Breast epithelium (tissue), 4 donors: Measurements from ENCODE around the gene RGL1. TPM values are rescaled to one million over a fixed set of nuclear protein-coding genes. Genes with fewer than 3 reads are reported as not detected.

Experiments
- DNase-seq, 2 donors: peaks; one replicate each; pipeline ENCODE4 v3.0.0-alpha.2; 2019; ENCODE audit warnings: low spot score in 2 of 2
- H3K27ac ChIP-seq, 2 donors: fragments of 200-600 bp; sonication (generic) in 1 of 2; one replicate each; pipeline ENCODE4 v1.5.1; 2016 to 2019; ENCODE audit warnings: mild to moderate bottlenecking in 1 of 2
- H3K27me3 ChIP-seq, 2 donors: fragments of 200-600 bp; sonication (generic) in 1 of 2; one replicate each; pipeline versions ENCODE4 v1.5.1 to v1.6.0; 2017 to 2019; ENCODE audit warnings: control low read depth in 1 of 2, mild to moderate bottlenecking in 1 of 2
- H3K36me3 ChIP-seq: fragments of 200-600 bp; one replicate; pipeline ENCODE4 v1.5.1; 2019
- H3K4me1 ChIP-seq, 2 donors: fragments of 200-600 bp; sonication (generic); one replicate each; pipeline ENCODE4 v1.5.1; 2016 to 2019; ENCODE audit warnings: control low read depth in 1 of 2
- H3K4me3 ChIP-seq, 3 donors: fragments of 200-600 bp; sonication (generic); 1 replicate in 2 of 3; 2 replicates in 1 of 3; pipeline ENCODE4 v1.5.1; 2016 to 2019; ENCODE audit warnings: mild to moderate bottlenecking in 3 of 3, moderate library complexity in 2 of 3
- H3K9me3 ChIP-seq, 2 donors: fragments of 200-600 bp; sonication (generic) in 1 of 2; one replicate each; pipeline ENCODE4 v1.5.1; 2016 to 2019; ENCODE audit warnings: control low read depth in 1 of 2
- POLR2A ChIP-seq: fragments of 450-650 bp; IDR thresholded peaks from one replicate; pipeline ENCODE4 v1.6.1; 2016; ENCODE audit warnings: antibody characterized with exemption, mild to moderate bottlenecking, moderate library complexity
- POLR2AphosphoS5 ChIP-seq, 3 donors: sonication (generic); formaldehyde crosslinking; IDR thresholded peaks; one replicate each; pipeline ENCODE4 v1.6.1; 2017; ENCODE audit warnings: antibody characterized with exemption in 3 of 3
- intact Hi-C: fragments of 100-400 bp; cut with DNase I; formaldehyde crosslinking; loops from one replicate; pipeline ENCODE4 v1.15.1; 2023; ENCODE audit warnings: low total_unique reads
- total RNA-seq, 3 donors: library from RNA; depleted of rRNA; stranded (reverse); fragments of >200 nt; gene quantifications; one replicate each; pipeline ENCODE4 v1.1.0, GENCODE V29; 2016
- TF ChIP-seq, protein P1 (sequence below), 3 donors: fragments of 450-650 bp; IDR thresholded peaks; one replicate each; pipeline ENCODE4 v1.5.1; 2016 to 2017; ENCODE audit warnings: antibody characterized with exemption in 3 of 3, mild to moderate bottlenecking in 3 of 3, moderate library complexity in 3 of 3

RGL1 gene
- total RNA-seq, 3 donors from 2014 or later: 24.9 to 70.2 (median 26.8) TPM

DNA sequence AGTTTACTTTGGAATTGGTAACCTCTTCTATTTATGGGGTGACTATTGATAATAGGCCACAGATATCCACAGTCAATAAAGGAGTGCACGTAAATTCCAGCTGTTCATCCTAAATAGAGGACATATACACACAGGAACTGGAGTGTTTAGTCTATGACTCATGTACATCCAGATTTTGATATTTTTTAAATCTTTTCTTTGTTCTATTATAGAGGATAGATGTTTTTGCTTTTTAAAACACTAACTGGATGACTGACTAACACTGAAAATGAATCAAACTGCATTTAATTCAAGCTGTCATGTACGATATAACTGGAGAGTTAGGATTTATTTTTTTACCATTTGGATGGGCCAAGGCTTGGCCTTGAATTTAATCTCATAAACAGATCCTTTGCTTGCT is 45.9 kb downstream of the RGL1 start:
- no peaks in the 10 kb centered on the region for H3K9me3 ChIP-seq
- no peaks in the 10 kb centered on the region for H3K27me3 ChIP-seq
- H3K4me3 ChIP-seq: no peak overlapping the region
- H3K36me3 ChIP-seq: no peaks in the 10 kb centered on the region
- intact Hi-C loops: no loop called here
- no peaks in the 10 kb centered on the region for H3K4me1 ChIP-seq
- H3K27ac ChIP-seq: no peak overlapping the region
- DNase-seq: no peak
- TF ChIP-seq, protein P1, sequence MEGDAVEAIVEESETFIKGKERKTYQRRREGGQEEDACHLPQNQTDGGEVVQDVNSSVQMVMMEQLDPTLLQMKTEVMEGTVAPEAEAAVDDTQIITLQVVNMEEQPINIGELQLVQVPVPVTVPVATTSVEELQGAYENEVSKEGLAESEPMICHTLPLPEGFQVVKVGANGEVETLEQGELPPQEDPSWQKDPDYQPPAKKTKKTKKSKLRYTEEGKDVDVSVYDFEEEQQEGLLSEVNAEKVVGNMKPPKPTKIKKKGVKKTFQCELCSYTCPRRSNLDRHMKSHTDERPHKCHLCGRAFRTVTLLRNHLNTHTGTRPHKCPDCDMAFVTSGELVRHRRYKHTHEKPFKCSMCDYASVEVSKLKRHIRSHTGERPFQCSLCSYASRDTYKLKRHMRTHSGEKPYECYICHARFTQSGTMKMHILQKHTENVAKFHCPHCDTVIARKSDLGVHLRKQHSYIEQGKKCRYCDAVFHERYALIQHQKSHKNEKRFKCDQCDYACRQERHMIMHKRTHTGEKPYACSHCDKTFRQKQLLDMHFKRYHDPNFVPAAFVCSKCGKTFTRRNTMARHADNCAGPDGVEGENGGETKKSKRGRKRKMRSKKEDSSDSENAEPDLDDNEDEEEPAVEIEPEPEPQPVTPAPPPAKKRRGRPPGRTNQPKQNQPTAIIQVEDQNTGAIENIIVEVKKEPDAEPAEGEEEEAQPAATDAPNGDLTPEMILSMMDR (IDR thresholded peaks at IDR 0.05): no peak
- TF ChIP-seq POLR2A: no peak
- TF ChIP-seq POLR2AphosphoS5 (IDR thresholded peaks at IDR 0.05): no peak

DNA sequence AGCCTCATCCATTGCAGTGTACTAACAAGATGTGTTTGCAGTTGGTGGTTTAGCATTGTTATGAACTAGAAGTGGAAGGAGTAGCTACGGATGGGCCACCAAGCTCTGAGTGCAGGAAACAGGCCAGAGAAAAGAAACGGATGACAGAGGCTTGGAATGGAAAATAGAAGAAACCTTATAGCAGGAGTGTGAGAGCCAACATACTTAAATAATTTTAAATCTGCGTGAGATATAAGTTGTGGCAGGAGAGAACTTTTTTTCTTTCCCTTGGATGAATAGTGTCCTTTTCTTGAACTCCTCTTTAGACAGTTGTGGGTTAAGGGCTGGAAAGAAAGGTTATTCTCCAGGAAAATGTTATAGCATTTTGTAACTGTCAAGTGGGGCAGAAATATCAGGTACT is 54.2 kb downstream of the RGL1 start:
- H3K27me3 ChIP-seq: no peaks in the 10 kb centered on the region
- intact Hi-C loops: no loop called here
- TF ChIP-seq POLR2A (no peak), POLR2AphosphoS5 (IDR thresholded peaks at IDR 0.05) (no peak)
- TF ChIP-seq, protein P1 (IDR thresholded peaks at IDR 0.05): no peak
- no peak for DNase-seq
- no peak overlapping the region for H3K4me3 ChIP-seq
- H3K9me3 ChIP-seq: no peaks in the 10 kb centered on the region
- no peaks in the 10 kb centered on the region for H3K36me3 ChIP-seq
- peaks cover 0 to 4% of the 10 kb centered on the region in 2 donors for H3K4me1 ChIP-seq
- peak overlapping the region; percentile 20 to 57 for H3K27ac ChIP-seq

DNA sequence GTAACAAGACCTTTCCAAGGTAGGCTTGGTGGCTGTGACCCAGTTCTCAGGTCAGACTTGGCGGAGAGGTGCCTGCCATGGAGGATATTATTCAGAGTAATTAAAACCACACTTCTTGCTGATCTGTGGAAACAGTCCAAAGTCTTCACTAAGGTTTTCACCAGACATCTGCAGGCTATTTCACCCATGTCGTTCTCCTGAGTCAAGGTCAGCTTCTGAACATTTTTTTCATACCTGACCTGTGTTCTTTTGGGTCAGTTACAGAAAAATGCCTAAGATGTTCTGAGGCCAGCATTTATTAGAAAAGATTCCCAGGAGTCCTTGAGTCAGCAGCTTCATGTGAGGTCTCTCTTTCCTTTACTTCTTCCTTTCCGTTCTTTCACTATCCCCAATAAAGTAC is 54.9 kb downstream of the RGL1 start:
- H3K36me3 ChIP-seq: no peaks in the 10 kb centered on the region
- no peak for TF ChIP-seq POLR2AphosphoS5 (IDR thresholded peaks at IDR 0.05)
- no peak for TF ChIP-seq POLR2A
- TF ChIP-seq, protein P1 (IDR thresholded peaks at IDR 0.05): no peak
- H3K27me3 ChIP-seq: no peaks in the 10 kb centered on the region
- H3K9me3 ChIP-seq: no peaks in the 10 kb centered on the region
- H3K4me3 ChIP-seq: no peak overlapping the region
- peak overlapping the region; percentile 20 to 57 for H3K27ac ChIP-seq
- intact Hi-C loops: no loop called here
- peaks cover 0 to 4% of the 10 kb centered on the region in 2 donors for H3K4me1 ChIP-seq
- DNase-seq: no peak

DNA sequence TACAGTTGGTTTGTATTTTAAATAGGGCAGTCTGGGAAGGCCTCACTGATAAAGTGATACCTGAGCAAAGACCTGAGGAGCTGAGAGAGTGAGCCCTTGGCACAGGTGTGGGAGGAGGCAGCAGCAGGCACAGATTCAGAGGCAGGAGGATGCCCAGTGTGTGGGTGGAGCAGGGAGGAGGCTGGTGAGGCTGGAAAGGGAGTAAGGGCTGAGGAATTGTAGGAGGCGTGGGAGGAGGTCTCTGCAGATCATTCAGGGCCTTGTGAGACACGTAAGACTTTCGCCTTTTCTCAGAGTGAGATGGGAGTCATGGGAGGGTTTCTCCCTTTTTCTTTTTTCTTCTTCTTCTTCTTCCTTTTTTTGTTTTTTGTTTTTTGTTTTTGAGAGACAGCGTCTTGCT is 58.0 kb downstream of the RGL1 start:
- H3K4me1 ChIP-seq: peaks cover 0 to 4% of the 10 kb centered on the region in 2 donors
- no peak for TF ChIP-seq POLR2A
- TF ChIP-seq POLR2AphosphoS5 (IDR thresholded peaks at IDR 0.05): no peak
- TF ChIP-seq, protein P1 (IDR thresholded peaks at IDR 0.05): no peak
- H3K9me3 ChIP-seq: no peaks in the 10 kb centered on the region
- intact Hi-C loops: no loop called here
- H3K4me3 ChIP-seq: no peak overlapping the region
- no peaks in the 10 kb centered on the region for H3K36me3 ChIP-seq
- no peak overlapping the region for H3K27ac ChIP-seq
- no peaks in the 10 kb centered on the region for H3K27me3 ChIP-seq
- DNase-seq: no peak

DNA sequence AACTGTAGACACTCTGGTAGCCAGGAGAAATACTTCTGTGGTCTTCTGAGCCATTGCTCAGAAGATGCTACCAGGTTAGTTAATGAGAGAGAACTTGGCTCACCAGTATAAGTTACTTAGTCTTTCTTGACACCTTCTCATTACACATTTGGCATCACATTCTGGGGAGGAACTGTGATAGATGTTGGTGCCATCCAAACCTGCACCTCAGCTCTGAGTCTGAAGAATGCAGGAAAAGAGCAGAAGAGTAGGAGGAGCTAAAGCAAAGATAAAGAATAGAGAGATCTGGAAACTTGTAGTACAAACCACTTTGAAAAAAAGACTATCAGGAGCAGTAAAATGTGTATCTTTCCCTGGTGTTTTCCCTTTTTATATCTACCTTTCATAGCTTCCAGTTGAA is 58.9 kb downstream of the RGL1 start:
- no peak overlapping the region for H3K27ac ChIP-seq
- intact Hi-C loops: loop anchor here (1.0 kb wide), 1 partner anchor 39 kb away; no protein-coding TSS in a partner anchor

More for the DNA sequence above, 58.9 kb downstream of the RGL1 start:
- H3K4me3 ChIP-seq: no peak overlapping the region
- H3K27me3 ChIP-seq: no peaks in the 10 kb centered on the region
- DNase-seq: no peak
- peaks cover 0 to 4% of the 10 kb centered on the region in 2 donors for H3K4me1 ChIP-seq
- H3K9me3 ChIP-seq: no peaks in the 10 kb centered on the region
- no peak for TF ChIP-seq POLR2AphosphoS5 (IDR thresholded peaks at IDR 0.05)
- no peak for TF ChIP-seq POLR2A
- TF ChIP-seq, protein P1 (IDR thresholded peaks at IDR 0.05): no peak
- no peaks in the 10 kb centered on the region for H3K36me3 ChIP-seq
